GM12878 (cell line): ENCODE measurements around the gene SIK2. TPM values are rescaled to one million over a fixed set of nuclear protein-coding genes. Genes with fewer than 3 reads are reported as not detected.

ENCODE experiments used
- ATAC-seq: fragments of 200-7000 bp; cut with Tn5 transposase; 3 replicates; pipeline ENCODE4 v1.9.1; 2020; ENCODE audit warnings: mild to moderate bottlenecking, moderate library complexity
- BruUV-seq: library from RNA; stranded (reverse); fragments of 400-500 nt; replicated peaks from 2 replicates; lab custom pipeline; 2021; lab: Mats Ljungman, UMichigan
- CTCF ChIA-PET: fragments of 300-600 bp; sonication (Branson Sonifier 250); formaldehyde crosslinking; extraction: SDS; loops from one replicate; lab custom pipeline; 2021; ENCODE audit warnings: inconsistent platforms; lab: Yijun Ruan, JAX
- POLR2A ChIA-PET: fragments of 350-600 bp; formaldehyde crosslinking; extraction: SDS; loops from one replicate; lab custom pipeline; 2021; ENCODE audit warnings: inconsistent platforms; lab: Charles Lee
- RAD21 ChIA-PET: fragments of 300-600 bp; sonication (Branson Sonifier 250); formaldehyde crosslinking; loops from one replicate; lab custom pipeline; 2023; ENCODE audit warnings: antibody characterized with exemption; ENCODE audit not compliant: unreplicated experiment; lab: Charles Lee
- SMC1A ChIA-PET: fragments of 300-600 bp; sonication (Branson Sonifier 250); formaldehyde crosslinking; loops from one replicate; lab custom pipeline; 2023; ENCODE audit not compliant: unreplicated experiment, uncharacterized antibody; lab: Charles Lee
- DNase-seq: peaks from one replicate; pipeline ENCODE4 v3.0.0-alpha.2; 2011; ENCODE audit warnings: low read depth, low spot score
- FAIRE-seq: peaks from 3 replicates; lab custom pipeline; 2011; peaks lifted over from hg19 to GRCh38; lab: Jason Lieb, UNC
- H2AFZ ChIP-seq: 2 replicates; pipeline ENCODE4 v1.6.0; 2011; ENCODE audit warnings: low read depth, low read length, control low read depth; ENCODE audit not compliant: control insufficient read depth
- H3K27ac ChIP-seq: 2 replicates; pipeline ENCODE4 v1.5.1; 2011; ENCODE audit warnings: control low read depth; ENCODE audit not compliant: control insufficient read depth, insufficient read depth
- H3K27me3 ChIP-seq, 2 experiments: replicated peaks in 1 of 2; 2 replicates each; pipeline versions ENCODE4 v1.6.0 to v1.6.1; 2011; ENCODE audit warnings: low read length in 1 of 2; ENCODE audit not compliant: control insufficient read depth in 2 of 2, insufficient read depth in 2 of 2
- H3K36me3 ChIP-seq, 2 experiments: 2 replicates each; pipeline ENCODE4 v1.5.1; 2011; ENCODE audit warnings: low read length in 1 of 2; ENCODE audit not compliant: control insufficient read depth in 2 of 2, insufficient read depth in 2 of 2
- H3K4me1 ChIP-seq: 2 replicates; pipeline ENCODE4 v1.6.1; 2011; ENCODE audit warnings: mild to moderate bottlenecking, low read length, moderate library complexity, mixed read lengths; ENCODE audit not compliant: control insufficient read depth, insufficient read depth
- H3K4me2 ChIP-seq: 2 replicates; pipeline ENCODE4 v1.6.0; 2011; ENCODE audit warnings: control low read depth; ENCODE audit not compliant: control insufficient read depth, insufficient read depth
- H3K4me3 ChIP-seq: fragments of 200-600 bp; sonication (generic); 2 replicates; pipeline ENCODE4 v1.5.1; 2016
- H3K79me2 ChIP-seq: 2 replicates; pipeline ENCODE4 v1.6.0; 2011; ENCODE audit warnings: low read length; ENCODE audit not compliant: control insufficient read depth, insufficient read depth
- H3K9ac ChIP-seq: 2 replicates; pipeline ENCODE4 v1.8.0; 2011; ENCODE audit warnings: low read length, control low read depth, mixed read lengths; ENCODE audit not compliant: control insufficient read depth, insufficient read depth
- H3K9me3 ChIP-seq: replicated peaks from 3 replicates; pipeline ENCODE4 v1.5.1; 2011; ENCODE audit warnings: mild to moderate bottlenecking, low read length; ENCODE audit not compliant: control insufficient read depth, insufficient read depth
- H4K20me1 ChIP-seq: 2 replicates; pipeline ENCODE4 v1.6.0; 2011; ENCODE audit not compliant: control insufficient read depth, insufficient read depth
- DPF2 ChIP-seq: fragments of 450-650 bp; IDR thresholded peaks from 2 replicates; pipeline ENCODE4 v1.6.1; 2017; ENCODE audit warnings: mild to moderate bottlenecking
- MTA3 ChIP-seq: IDR thresholded peaks from 2 replicates; pipeline ENCODE4 v1.6.1; 2012; ENCODE audit warnings: low read length, inconsistent platforms, borderline replicate concordance
- PML ChIP-seq: IDR thresholded peaks from 2 replicates; pipeline ENCODE4 v1.6.1; 2012; ENCODE audit warnings: low read length, inconsistent platforms
- RAD51 ChIP-seq: fragments of 450-650 bp; IDR thresholded peaks from 2 replicates; pipeline ENCODE4 v1.6.1; 2016; ENCODE audit warnings: moderate library complexity, mild to moderate bottlenecking, inconsistent platforms
- RELA ChIP-seq: fragments of 450-650 bp; IDR thresholded peaks from 2 replicates; pipeline ENCODE4 v1.8.0; 2014; ENCODE audit warnings: borderline replicate concordance; ENCODE audit not compliant: partially characterized antibody
- SIN3A ChIP-seq: IDR thresholded peaks from 2 replicates; pipeline ENCODE4 v1.6.1; 2012; ENCODE audit warnings: low read depth, low read length, improper control_type of control experiment
- ZNF384 ChIP-seq: IDR thresholded peaks from 2 replicates; pipeline ENCODE4 v1.6.1; 2012; ENCODE audit warnings: low read depth, mild to moderate bottlenecking, low read length, improper control_type of control experiment, borderline replicate concordance
- WGBS: methylation state at CpG from one replicate; pipeline ENCODE4 v1.1.6; 2016; ENCODE audit warnings: low lambda C conversion rate; ENCODE audit not compliant: insufficient replicate concordance, insufficient coverage; ENCODE audit errors: missing lambda C conversion rate; 5-methylcytosine and 5-hydroxymethylcytosine counted together
- in situ Hi-C: fragments of 300-500 bp; cut with MboI; formaldehyde crosslinking; loops from 9 replicates; pipeline ENCODE4 v1.14.3; 2018; ENCODE audit warnings: mixed read lengths
- intact Hi-C: fragments of 100-400 bp; cut with micrococcal nuclease; formaldehyde crosslinking; loops from one replicate; pipeline ENCODE4 v1.14.2; 2022; ENCODE audit not compliant: unreplicated experiment
- polyA plus RNA-seq, 11 experiments: library from polyadenylated mRNA; depleted of rRNA in 4 of 11; unstranded in 6 of 11; stranded (reverse) in 5 of 11; fragments of >200 nt; fragmentation: Nextera tagmentation in 4 of 11; fragmentation: Illumina TruSeq in 1 of 11; extraction: Ambion mirVana in 4 of 11; extraction: Trizol in 1 of 11; gene quantifications; 1 replicate in 1 of 11; 2 replicates in 10 of 11; pipeline versions ENCODE4 v1.2.1 to v1.2.3, GENCODE V29; 2011 to 2016; ENCODE audit warnings: inconsistent platforms in 2 of 11, missing spikeins in 2 of 11, low read depth in 1 of 11
- total RNA-seq, 4 experiments: library from RNA; depleted of rRNA in 3 of 4; stranded (reverse); fragments of >200 nt in 3 of 4; fragmentation: Illumina TruSeq in 1 of 4; extraction: Trizol in 1 of 4; gene quantifications; 2 replicates each; pipeline versions ENCODE4 v1.2.1 to v1.2.3, GENCODE V29; 2013 to 2021
- TF ChIP-seq, protein P1 (sequence below): fragments of 450-650 bp; conservative IDR thresholded peaks from 2 replicates; pipeline ENCODE4 v1.6.1; 2017; ENCODE audit warnings: mild to moderate bottlenecking, moderate library complexity

The SIK2 gene
- total and polyA plus RNA-seq, 10 of the 15 experiments (the other 5 are each of a cell fraction or from before 2014, with no cell fraction given), result 0.97 to 14.2 (median 4.5) TPM

DNA sequence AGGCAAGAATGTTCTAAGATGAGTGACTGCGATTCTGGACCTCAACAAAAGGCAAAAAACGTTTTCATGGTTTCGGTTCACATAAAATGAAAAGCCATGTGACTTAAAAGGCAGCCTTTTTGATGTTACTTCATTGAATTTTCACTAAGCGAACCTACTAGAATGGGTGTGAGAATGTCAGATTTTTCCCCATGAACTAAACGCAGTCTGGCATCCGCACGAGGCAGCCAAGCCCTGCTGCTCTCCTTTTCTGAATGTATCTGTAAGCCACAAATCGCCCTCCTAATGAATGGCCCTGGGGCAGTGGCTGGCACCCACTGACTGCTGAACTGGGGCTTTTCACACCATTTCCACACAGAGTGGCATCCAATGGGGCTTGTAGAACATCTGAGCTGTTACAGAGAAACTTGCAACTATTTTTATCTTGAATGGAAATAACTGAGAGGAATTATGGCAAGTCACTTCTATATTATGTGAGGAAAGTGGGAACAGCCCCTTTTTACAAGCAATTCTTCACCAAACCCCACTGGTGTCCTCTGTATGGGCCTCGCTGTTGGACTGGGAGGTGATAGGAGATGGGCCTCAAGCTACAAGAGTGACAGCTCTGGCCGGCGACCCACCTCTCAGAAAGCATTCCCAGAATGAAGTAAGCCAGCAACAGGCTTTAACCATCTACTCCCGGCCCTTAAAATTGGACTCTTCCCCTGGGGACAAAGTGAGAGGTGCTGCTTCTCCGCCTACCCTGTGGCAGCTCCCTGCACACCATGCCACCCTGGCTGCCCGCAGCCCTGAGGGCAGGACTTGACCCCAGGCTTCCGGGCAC lies 134.6 kb downstream of the SIK2 start:
- Histone ChIP-seq H3K9me3 (no peaks in the 10 kb centered on the region), H3K27me3 (no peaks in the 10 kb centered on the region), H3K36me3 (peaks cover 7 to 25% of the 10 kb centered on the region in 2 experiments), H4K20me1 (no peaks in the 10 kb centered on the region), H2AFZ (no peak overlapping the region), H3K4me3 (no peak overlapping the region), H3K79me2 (no peaks in the 10 kb centered on the region), H3K4me1 (peaks cover 5% of the 10 kb centered on the region; the same call in 1 of the 2 replicates), H3K9ac (no peak overlapping the region), H3K4me2 (no peak overlapping the region), H3K27ac (no peak overlapping the region)
- no TSS peak for BruUV-seq
- DNase-seq (no peak), FAIRE-seq (no peak), ATAC-seq (no peak)
- TF ChIP-seq, protein P1, sequence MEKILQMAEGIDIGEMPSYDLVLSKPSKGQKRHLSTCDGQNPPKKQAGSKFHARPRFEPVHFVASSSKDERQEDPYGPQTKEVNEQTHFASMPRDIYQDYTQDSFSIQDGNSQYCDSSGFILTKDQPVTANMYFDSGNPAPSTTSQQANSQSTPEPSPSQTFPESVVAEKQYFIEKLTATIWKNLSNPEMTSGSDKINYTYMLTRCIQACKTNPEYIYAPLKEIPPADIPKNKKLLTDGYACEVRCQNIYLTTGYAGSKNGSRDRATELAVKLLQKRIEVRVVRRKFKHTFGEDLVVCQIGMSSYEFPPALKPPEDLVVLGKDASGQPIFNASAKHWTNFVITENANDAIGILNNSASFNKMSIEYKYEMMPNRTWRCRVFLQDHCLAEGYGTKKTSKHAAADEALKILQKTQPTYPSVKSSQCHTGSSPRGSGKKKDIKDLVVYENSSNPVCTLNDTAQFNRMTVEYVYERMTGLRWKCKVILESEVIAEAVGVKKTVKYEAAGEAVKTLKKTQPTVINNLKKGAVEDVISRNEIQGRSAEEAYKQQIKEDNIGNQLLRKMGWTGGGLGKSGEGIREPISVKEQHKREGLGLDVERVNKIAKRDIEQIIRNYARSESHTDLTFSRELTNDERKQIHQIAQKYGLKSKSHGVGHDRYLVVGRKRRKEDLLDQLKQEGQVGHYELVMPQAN, result no peak
- no peak for TF ChIP-seq PML
- TF ChIP-seq ZNF384, result no peak
- no peak for TF ChIP-seq SIN3A
- no peak for TF ChIP-seq RAD51
- no peak for TF ChIP-seq DPF2
- TF ChIP-seq RELA, result no peak
- TF ChIP-seq MTA3, result no peak
- WGBS, result 89% methylated on average over 15 of the region's 15 CpGs
- in situ Hi-C loops (no loop called here), intact Hi-C loops (no loop called here)
- ChIA-PET SMC1A (no interaction called here), POLR2A (no interaction called here), CTCF (interaction anchor here (0.5 kb wide), 1 partner anchor 94 kb away, joined by 3 read pairs; no protein-coding TSS in a partner anchor), RAD21 (interaction anchor here (0.7 to 1.2 kb wide), 2 partner anchors 40 to 132 kb away, joined by 3 to 4 read pairs; no protein-coding TSS in a partner anchor)
